DOHH2 (cell line): ENCODE data around the gene COL5A1.

Experiments
- EZH2phosphoT487 ChIP-seq: fragments of 200-600 bp; sonication (generic); IDR thresholded peaks from 2 replicates; pipeline ENCODE4 v1.6.1; 2017; ENCODE audit warnings: borderline replicate concordance, mild to moderate bottlenecking, antibody characterized with exemption, low read length, moderate library complexity, mixed read lengths
- TF ChIP-seq, protein P1 (sequence below): fragments of 200-600 bp; sonication (generic); IDR thresholded peaks from one replicate; pipeline ENCODE4 v1.5.1; 2014; ENCODE audit warnings: antibody characterized with exemption, mild to moderate bottlenecking, low read depth, low read length; ENCODE audit not compliant: poor library complexity, severe bottlenecking

DNA sequence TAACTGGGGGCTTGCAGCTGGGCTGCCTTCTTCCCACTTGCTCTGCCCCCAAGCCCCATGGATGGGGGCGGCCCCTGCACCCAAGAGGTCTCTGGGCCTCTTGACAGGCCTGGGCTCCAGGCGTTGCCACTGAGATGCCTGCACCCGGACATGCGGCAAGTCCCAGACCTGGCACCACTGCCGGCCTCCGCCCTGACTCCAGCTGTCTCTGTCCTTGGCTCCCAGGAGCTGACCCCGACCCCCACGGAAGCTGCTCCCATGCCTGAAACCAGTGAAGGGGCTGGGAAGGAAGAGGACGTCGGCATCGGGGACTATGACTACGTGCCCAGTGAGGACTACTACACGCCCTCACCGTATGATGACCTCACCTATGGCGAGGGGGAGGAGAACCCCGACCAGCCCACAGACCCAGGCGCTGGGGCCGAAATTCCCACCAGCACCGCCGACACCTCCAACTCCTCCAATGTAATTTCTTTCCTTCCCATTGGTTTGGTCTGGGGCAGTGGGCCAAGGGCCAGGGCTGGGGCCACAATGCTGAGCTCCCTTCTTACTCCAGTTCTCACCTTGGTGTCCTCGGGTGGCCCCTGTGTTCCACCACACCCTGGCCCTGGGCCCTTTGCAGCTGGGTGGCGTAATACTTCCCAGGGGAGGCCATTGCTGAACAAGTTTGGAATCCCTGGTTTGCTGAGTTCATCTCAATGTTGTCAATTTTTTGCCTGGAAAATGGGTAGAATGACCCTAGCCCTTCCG, 88.6 kb downstream of the COL5A1 start:
- TF ChIP-seq, protein P1, sequence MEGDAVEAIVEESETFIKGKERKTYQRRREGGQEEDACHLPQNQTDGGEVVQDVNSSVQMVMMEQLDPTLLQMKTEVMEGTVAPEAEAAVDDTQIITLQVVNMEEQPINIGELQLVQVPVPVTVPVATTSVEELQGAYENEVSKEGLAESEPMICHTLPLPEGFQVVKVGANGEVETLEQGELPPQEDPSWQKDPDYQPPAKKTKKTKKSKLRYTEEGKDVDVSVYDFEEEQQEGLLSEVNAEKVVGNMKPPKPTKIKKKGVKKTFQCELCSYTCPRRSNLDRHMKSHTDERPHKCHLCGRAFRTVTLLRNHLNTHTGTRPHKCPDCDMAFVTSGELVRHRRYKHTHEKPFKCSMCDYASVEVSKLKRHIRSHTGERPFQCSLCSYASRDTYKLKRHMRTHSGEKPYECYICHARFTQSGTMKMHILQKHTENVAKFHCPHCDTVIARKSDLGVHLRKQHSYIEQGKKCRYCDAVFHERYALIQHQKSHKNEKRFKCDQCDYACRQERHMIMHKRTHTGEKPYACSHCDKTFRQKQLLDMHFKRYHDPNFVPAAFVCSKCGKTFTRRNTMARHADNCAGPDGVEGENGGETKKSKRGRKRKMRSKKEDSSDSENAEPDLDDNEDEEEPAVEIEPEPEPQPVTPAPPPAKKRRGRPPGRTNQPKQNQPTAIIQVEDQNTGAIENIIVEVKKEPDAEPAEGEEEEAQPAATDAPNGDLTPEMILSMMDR = no peak
- no peak for TF ChIP-seq EZH2phosphoT487
